HEK293T (cell line): ENCODE data around the gene ADORA1.

Source experiments
- CTCF ChIA-PET: fragments of 350-600 bp; formaldehyde crosslinking; extraction: SDS; loops from one replicate; lab custom pipeline; 2021; ENCODE audit warnings: antibody characterized with exemption, inconsistent platforms; lab: Yijun Ruan, JAX
- POLR2A ChIA-PET: fragments of 350-600 bp; formaldehyde crosslinking; extraction: SDS; loops from one replicate; lab custom pipeline; 2020; ENCODE audit warnings: antibody characterized with exemption, inconsistent platforms; lab: Yijun Ruan, JAX
- DNase-seq: peaks from one replicate; pipeline ENCODE4 v3.0.0; 2012; ENCODE audit warnings: mixed read lengths; ENCODE audit errors: extremely low spot score
- ARNT ChIP-seq: fragments of 450-650 bp; IDR thresholded peaks from 2 replicates; pipeline ENCODE4 v1.6.1; 2017; ENCODE audit warnings: mild to moderate bottlenecking
- BHLHE40 ChIP-seq: fragments of 450-650 bp; IDR thresholded peaks from 2 replicates; pipeline ENCODE4 v1.6.1; 2016; ENCODE audit warnings: mild to moderate bottlenecking, moderate library complexity, borderline replicate concordance
- CTBP1 ChIP-seq: fragments of 450-650 bp; IDR thresholded peaks from 2 replicates; pipeline ENCODE4 v1.6.1; 2016; ENCODE audit warnings: borderline replicate concordance
- ELF4 ChIP-seq: fragments of 450-650 bp; IDR thresholded peaks from 2 replicates; pipeline ENCODE4 v1.6.1; 2017; ENCODE audit warnings: antibody characterized with exemption
- FOXA1 ChIP-seq: fragments of 450-650 bp; IDR thresholded peaks from 2 replicates; pipeline ENCODE4 v1.6.1; 2016; ENCODE audit warnings: mild to moderate bottlenecking
- FOXK2 ChIP-seq: fragments of 450-650 bp; IDR thresholded peaks from 2 replicates; pipeline ENCODE4 v1.6.1; 2016; ENCODE audit warnings: mild to moderate bottlenecking
- FOXM1 ChIP-seq: fragments of 450-650 bp; IDR thresholded peaks from 2 replicates; pipeline ENCODE4 v1.6.1; 2017; ENCODE audit warnings: mild to moderate bottlenecking, borderline replicate concordance
- HDGF ChIP-seq: fragments of 450-650 bp; IDR thresholded peaks from 2 replicates; pipeline ENCODE4 v1.6.1; 2017; ENCODE audit warnings: antibody characterized with exemption, borderline replicate concordance
- L3MBTL2 ChIP-seq: fragments of 450-650 bp; conservative IDR thresholded peaks from 2 replicates; pipeline ENCODE4 v1.6.1; 2016; ENCODE audit warnings: mild to moderate bottlenecking
- LEF1 ChIP-seq: fragments of 450-650 bp; IDR thresholded peaks from 2 replicates; pipeline ENCODE4 v1.6.1; 2017; ENCODE audit warnings: mild to moderate bottlenecking, borderline replicate concordance
- NFRKB ChIP-seq: fragments of 450-650 bp; IDR thresholded peaks from 2 replicates; pipeline ENCODE4 v1.6.1; 2016; ENCODE audit warnings: mild to moderate bottlenecking, moderate library complexity
- SP1 ChIP-seq: fragments of 450-650 bp; IDR thresholded peaks from 2 replicates; pipeline ENCODE4 v1.6.1; 2017
- SUZ12 ChIP-seq: fragments of 450-650 bp; IDR thresholded peaks from 2 replicates; pipeline ENCODE4 v1.6.1; 2016; ENCODE audit warnings: mild to moderate bottlenecking
- TARDBP ChIP-seq: fragments of 450-650 bp; IDR thresholded peaks from 2 replicates; pipeline ENCODE4 v1.6.1; 2016
- ZNF384 ChIP-seq: fragments of 450-650 bp; IDR thresholded peaks from 2 replicates; pipeline ENCODE4 v1.6.1; 2016
- TF ChIP-seq, protein P1 (sequence below): fragments of 450-650 bp; IDR thresholded peaks from 2 replicates; pipeline ENCODE4 v1.6.1; 2016

Gene ADORA1

DNA sequence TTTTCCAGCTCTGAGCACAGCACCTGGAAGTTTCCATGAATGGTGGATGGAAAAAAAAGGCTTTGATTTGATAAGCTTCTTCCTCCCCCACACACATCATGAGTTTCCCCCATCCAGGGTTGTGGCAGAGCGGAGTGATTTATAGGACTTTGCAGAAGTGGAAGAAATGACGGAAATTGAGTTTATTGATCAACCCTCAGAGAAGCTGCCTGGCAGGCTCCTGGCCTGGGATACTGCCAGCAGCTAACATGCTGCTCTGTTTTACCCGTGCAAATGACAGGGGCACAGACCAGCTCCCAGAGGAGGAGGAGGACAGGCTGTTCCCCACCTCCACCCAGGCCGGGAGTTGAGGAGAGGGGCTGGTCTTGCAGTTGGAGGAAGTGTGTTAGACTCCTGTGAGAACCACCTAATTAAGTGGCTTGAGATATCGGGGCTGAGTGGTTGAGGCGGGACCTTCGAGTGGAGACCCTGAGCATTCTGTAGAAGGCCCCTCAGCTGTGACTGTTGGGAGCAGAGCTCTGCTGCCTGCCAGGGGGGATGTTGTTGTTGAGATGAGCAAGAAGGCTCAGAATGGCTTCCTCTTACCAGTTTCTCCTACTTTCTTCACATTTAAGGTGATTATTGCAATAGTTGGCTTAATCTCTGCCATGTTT, 21.8 kb downstream of the ADORA1 start:
- CTCF ChIA-PET = interaction anchor here (0.9 to 1.2 kb wide), 2 partner anchors 14 to 24 kb away, joined by 4 to 5 read pairs; no protein-coding TSS in a partner anchor

DNA sequence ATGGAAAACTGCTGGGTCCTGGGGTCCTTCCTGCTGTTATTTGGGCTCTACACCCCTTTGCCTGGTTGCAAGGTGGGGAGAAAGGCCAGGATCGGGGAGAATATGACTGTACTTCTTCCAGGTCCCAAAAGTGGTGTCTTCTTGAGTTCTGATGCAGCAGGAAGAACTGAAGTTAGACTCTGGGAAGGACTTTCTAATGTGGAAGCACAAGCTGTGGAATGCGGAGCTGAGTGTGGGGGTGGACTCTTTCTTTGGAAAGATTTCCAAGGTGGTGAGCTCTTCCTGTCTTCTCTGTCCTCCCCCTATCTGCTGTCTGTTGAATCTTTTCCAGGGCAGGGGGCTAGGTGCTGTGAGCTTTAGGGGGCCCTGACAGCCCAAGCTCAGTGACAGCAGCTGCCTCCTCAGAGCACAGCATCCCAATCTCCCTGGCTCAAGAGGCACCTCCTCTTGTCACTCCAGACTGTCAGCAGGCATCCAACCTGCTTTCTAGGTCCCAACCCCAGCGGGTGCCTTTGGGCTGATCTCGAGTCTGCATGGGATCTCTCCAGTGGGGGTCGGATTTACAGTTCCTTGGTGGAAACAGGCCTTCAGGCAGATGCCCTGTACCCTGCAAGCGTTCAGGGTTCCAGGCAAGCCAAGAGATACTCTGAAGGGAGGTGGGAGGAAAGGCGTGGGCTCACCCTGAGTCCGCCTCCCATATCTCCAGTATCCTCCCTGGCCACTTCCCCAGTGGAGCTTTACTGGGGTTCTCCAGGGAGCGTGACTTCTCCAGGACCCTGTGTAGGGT, 23.2 kb downstream of the ADORA1 start:
- DNase-seq = no peak
- ChIA-PET CTCF (interaction anchor here (1.1 to 1.9 kb wide), 3 partner anchors 22 to 111 kb away, joined by 3 to 6 read pairs (median 4); partner anchors contain the start of gene ADORA1), POLR2A (no interaction called here)
- TF ChIP-seq FOXK2 (no peak), CTBP1 (no peak), LEF1 (no peak), FOXM1 (no peak), SUZ12 (no peak), BHLHE40 (no peak), ARNT (no peak), ELF4 (no peak), TARDBP (no peak), L3MBTL2 (no peak), HDGF (no peak), ZNF384 (no peak), NFRKB (no peak), SP1 (no peak)
- TF ChIP-seq, protein P1, sequence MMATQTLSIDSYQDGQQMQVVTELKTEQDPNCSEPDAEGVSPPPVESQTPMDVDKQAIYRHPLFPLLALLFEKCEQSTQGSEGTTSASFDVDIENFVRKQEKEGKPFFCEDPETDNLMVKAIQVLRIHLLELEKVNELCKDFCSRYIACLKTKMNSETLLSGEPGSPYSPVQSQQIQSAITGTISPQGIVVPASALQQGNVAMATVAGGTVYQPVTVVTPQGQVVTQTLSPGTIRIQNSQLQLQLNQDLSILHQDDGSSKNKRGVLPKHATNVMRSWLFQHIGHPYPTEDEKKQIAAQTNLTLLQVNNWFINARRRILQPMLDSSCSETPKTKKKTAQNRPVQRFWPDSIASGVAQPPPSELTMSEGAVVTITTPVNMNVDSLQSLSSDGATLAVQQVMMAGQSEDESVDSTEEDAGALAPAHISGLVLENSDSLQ = no peak

More for the DNA sequence above, 21.8 kb downstream of the ADORA1 start:
- POLR2A ChIA-PET = interaction anchor here (0.9 kb wide), 1 partner anchor 8 kb away, joined by 3 read pairs; no protein-coding TSS in a partner anchor
- no peak for TF ChIP-seq SP1
- no peak for TF ChIP-seq L3MBTL2
- no peak for TF ChIP-seq LEF1
- TF ChIP-seq, protein P1 = no peak
- TF ChIP-seq FOXK2 = no peak
- TF ChIP-seq HDGF = no peak
- TF ChIP-seq SUZ12 = no peak
- no peak for TF ChIP-seq FOXA1
- no peak for TF ChIP-seq FOXM1
- TF ChIP-seq ARNT = no peak
- no peak for TF ChIP-seq BHLHE40
- TF ChIP-seq ELF4 = no peak
- TF ChIP-seq ZNF384 = no peak
- TF ChIP-seq CTBP1 = no peak
- no peak for TF ChIP-seq NFRKB
- no peak for TF ChIP-seq TARDBP
- no peak for DNase-seq

DNA sequence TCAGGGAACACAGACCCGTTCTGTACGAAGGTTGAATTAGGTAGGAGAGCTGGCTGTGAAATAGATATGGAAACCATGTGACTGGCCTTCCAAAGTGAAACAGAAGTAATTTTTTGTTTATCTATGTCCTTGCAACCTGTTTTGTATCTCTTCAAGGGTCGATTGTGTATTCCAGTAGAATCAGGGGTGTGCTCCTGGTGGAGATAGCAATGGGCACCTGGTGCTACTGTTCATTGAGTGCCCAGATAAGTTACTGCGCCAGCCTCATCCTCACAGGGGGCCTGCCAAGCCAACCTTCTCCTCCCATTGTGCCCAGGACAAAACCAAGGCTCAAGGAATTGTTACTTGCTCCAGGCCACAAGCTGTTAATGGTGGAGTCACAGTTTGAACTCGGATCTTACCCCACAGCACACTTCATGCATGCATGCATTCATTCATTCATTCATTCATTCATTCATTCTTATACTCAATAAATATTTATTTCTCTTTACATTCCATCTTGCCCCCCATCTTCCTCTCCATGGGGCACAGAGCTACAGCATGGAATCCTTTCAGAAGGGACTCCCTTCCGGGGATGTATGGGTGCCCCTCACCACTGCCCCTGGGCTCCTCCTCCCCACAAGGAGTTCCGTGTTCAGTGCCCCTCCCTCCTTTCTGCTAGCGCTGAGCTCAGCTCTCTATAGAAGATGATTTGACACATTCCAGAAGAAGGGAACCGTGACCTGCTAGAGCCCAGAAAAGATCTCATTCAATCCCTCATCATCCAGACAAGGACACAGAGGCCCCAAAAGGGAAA, 24.0 kb downstream of the ADORA1 start:
- TF ChIP-seq BHLHE40 (no peak), ARNT (no peak), SUZ12 (no peak), SP1 (no peak), FOXK2 (no peak), L3MBTL2 (no peak), CTBP1 (no peak), FOXM1 (no peak), LEF1 (no peak), ZNF384 (no peak), ELF4 (no peak), FOXA1 (no peak), TARDBP (no peak), HDGF (no peak), NFRKB (no peak)
- TF ChIP-seq, protein P1 = no peak
- ChIA-PET POLR2A (no interaction called here), CTCF (interaction anchor here (0.6 to 1.9 kb wide), 4 partner anchors 21 to 112 kb away, joined by 3 to 6 read pairs (median 4); partner anchors contain the start of gene ADORA1)
- no peak for DNase-seq

DNA sequence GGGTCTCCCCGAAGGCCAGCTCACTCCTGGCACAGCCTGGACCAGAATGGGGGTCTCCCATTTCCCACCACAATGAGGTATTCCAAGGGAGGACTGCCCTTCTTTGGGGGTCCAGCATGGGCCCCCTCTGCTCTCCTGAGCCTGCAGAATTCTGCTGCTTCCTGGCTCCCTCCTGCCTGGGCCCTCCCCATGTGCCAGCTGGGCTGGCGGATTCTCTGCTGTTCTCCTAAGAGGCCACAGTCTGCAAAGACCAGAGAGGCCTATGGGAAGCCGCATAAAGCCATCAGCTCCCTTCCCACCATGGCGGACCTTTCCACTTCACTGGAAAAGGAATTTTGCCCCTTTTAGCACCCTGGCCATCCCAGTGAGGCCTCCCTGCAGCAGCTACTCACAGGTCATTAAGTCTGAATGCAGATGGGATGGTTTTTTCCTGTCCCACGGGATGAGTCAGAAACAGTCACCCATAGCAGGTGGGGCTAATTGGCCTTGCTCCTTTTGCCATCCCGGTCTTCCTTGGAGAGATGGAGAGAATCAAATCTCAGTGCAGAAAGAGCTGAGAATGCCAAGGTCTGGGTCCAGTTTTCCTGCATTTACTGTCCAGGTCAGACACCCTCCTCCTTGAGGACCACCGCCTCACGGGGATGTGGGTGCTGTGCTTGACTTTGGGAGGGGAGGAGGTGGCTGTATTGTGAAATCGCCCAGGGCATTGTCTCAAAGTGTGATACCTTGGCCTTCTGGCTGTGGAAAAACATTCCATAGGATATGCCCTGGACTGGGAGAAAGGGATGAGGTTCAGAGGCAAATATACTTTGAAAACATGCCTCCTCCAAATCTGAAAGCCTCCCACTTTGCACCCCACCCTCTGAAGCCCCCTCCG, 24.9 kb downstream of the ADORA1 start:
- ChIA-PET POLR2A (no interaction called here), CTCF (interaction anchor here (0.6 to 1.9 kb wide), 3 partner anchors 20 to 38 kb away, joined by 3 to 6 read pairs (median 3); no protein-coding TSS in a partner anchor)
- no peak for DNase-seq
- TF ChIP-seq, protein P1 = no peak
- no peak for TF ChIP-seq ZNF384
- TF ChIP-seq BHLHE40 = no peak
- no peak for TF ChIP-seq LEF1
- no peak for TF ChIP-seq FOXK2
- no peak for TF ChIP-seq FOXM1
- no peak for TF ChIP-seq ARNT
- no peak for TF ChIP-seq ELF4
- no peak for TF ChIP-seq L3MBTL2
- no peak for TF ChIP-seq CTBP1
- TF ChIP-seq SUZ12 = no peak
- TF ChIP-seq TARDBP = no peak
- TF ChIP-seq NFRKB = no peak
- no peak for TF ChIP-seq HDGF
- no peak for TF ChIP-seq SP1
- no peak for TF ChIP-seq FOXA1
